SK-N-SH (cell line): ENCODE measurements around the gene PDLIM5. TPM values are rescaled to one million over a fixed set of nuclear protein-coding genes. Genes with fewer than 3 reads are reported as not detected.

ENCODE experiments used
- CTCF ChIA-PET: fragments of 300-600, 350-600 bp; formaldehyde crosslinking; extraction: SDS; loops from one replicate; lab custom pipeline; 2021; lab: Yijun Ruan, JAX
- POLR2A ChIA-PET: fragments of 350-600 bp; sonication (Branson Sonifier 250); formaldehyde crosslinking; extraction: SDS; loops from one replicate; lab custom pipeline; 2020; ENCODE audit warnings: antibody characterized with exemption, inconsistent platforms; lab: Yijun Ruan, JAX
- DNase-seq: peaks from one replicate; pipeline ENCODE4 v3.0.0; 2012
- H2AFZ ChIP-seq: fragments of 200-600 bp; sonication (generic); 2 replicates; pipeline ENCODE4 v1.8.1; 2016; ENCODE audit warnings: antibody characterized with exemption, mild to moderate bottlenecking, low read depth
- H3F3A ChIP-seq: fragments of 200-600 bp; sonication (generic); replicated peaks from 2 replicates; pipeline ENCODE3; 2016; ENCODE audit warnings: antibody characterized with exemption, mild to moderate bottlenecking; ENCODE audit not compliant: insufficient read depth
- H3K27ac ChIP-seq, 2 experiments: fragments of 200-500 bp in 1 of 2; fragments of 200-600 bp in 1 of 2; sonication (Bioruptor generic) in 1 of 2; sonication (generic), shearing (Covaris generic) in 1 of 2; 2 replicates each; pipeline versions ENCODE4 v1.5.1 to v1.6.1; 2014 to 2016; ENCODE audit warnings: low read depth in 2 of 2, inconsistent platforms in 1 of 2, low read length in 1 of 2, mild to moderate bottlenecking in 1 of 2, mixed read lengths in 1 of 2
- H3K27me3 ChIP-seq: fragments of 200-600 bp; sonication (generic), shearing (Covaris generic); 2 replicates; pipeline ENCODE4 v1.6.1; 2016; ENCODE audit warnings: mixed run types; ENCODE audit not compliant: insufficient read depth
- H3K36me3 ChIP-seq, 2 experiments: fragments of 200-500 bp in 1 of 2; fragments of 200-600 bp in 1 of 2; sonication (Bioruptor generic) in 1 of 2; sonication (generic) in 1 of 2; replicated peaks in 1 of 2; 2 replicates each; pipeline versions ENCODE3 to v1.5.1; 2014 to 2016; ENCODE audit warnings: low read length in 1 of 2, mild to moderate bottlenecking in 1 of 2; ENCODE audit not compliant: insufficient read depth in 2 of 2, control insufficient read depth in 1 of 2
- H3K4me1 ChIP-seq, 2 experiments: fragments of 200-500 bp in 1 of 2; fragments of 200-600 bp in 1 of 2; sonication (Bioruptor generic) in 1 of 2; sonication (generic), shearing (Covaris generic) in 1 of 2; 2 replicates each; pipeline versions ENCODE4 v1.5.1 to v1.6.1; 2014 to 2016; ENCODE audit warnings: low read depth in 1 of 2, low read length in 1 of 2, mixed run types in 1 of 2; ENCODE audit not compliant: insufficient read depth in 2 of 2, control insufficient read depth in 1 of 2
- H3K4me2 ChIP-seq: fragments of 200-600 bp; sonication (generic), shearing (Covaris generic); 2 replicates; pipeline ENCODE4 v1.6.1; 2017; ENCODE audit warnings: mixed run types
- H3K4me3 ChIP-seq, 2 experiments: fragments of 200-500 bp in 1 of 2; fragments of 200-600 bp in 1 of 2; sonication (Bioruptor generic) in 1 of 2; sonication (generic), shearing (Covaris generic) in 1 of 2; 2 replicates each; pipeline versions ENCODE4 v1.5.1 to v1.8.1; 2014 to 2016; ENCODE audit warnings: low read depth in 2 of 2, inconsistent platforms in 1 of 2, low read length in 1 of 2, mild to moderate bottlenecking in 1 of 2, mixed read lengths in 1 of 2, moderate library complexity in 1 of 2
- H3K79me2 ChIP-seq: fragments of 200-600 bp; sonication (generic); 2 replicates; pipeline ENCODE4 v1.8.1; 2017; ENCODE audit warnings: mild to moderate bottlenecking; ENCODE audit not compliant: insufficient read depth
- H3K9ac ChIP-seq: fragments of 200-600 bp; sonication (generic); 2 replicates; pipeline ENCODE4 v1.6.1; 2017; ENCODE audit warnings: mixed run types
- H3K9me2 ChIP-seq: fragments of 200-600 bp; sonication (generic); 2 replicates; pipeline ENCODE4 v1.6.1; 2017; ENCODE audit warnings: mixed run types
- H3K9me3 ChIP-seq: fragments of 200-600 bp; sonication (generic); 2 replicates; pipeline ENCODE4 v1.6.1; 2017; ENCODE audit warnings: mixed run types, mild to moderate bottlenecking, moderate library complexity
- H4K20me1 ChIP-seq: fragments of 200-600 bp; sonication (generic); 2 replicates; pipeline ENCODE4 v1.6.1; 2017; ENCODE audit warnings: mild to moderate bottlenecking, mixed run types; ENCODE audit not compliant: insufficient read depth
- EZH2phosphoT487 ChIP-seq: fragments of 200-600 bp; sonication (generic); IDR thresholded peaks from 2 replicates; pipeline ENCODE4 v1.6.1; 2017; ENCODE audit warnings: low read depth, mixed run types, mild to moderate bottlenecking, antibody characterized with exemption, moderate library complexity, borderline replicate concordance
- GABPA ChIP-seq: IDR thresholded peaks from 2 replicates; pipeline ENCODE4 v1.4.0; 2012; ENCODE audit warnings: low read depth, mild to moderate bottlenecking
- JUND ChIP-seq: IDR thresholded peaks from 2 replicates; pipeline ENCODE4 v1.4.0; 2012
- MEF2A ChIP-seq: IDR thresholded peaks from 2 replicates; pipeline ENCODE4 v1.4.0; 2012; ENCODE audit warnings: low read depth, borderline replicate concordance
- NFIC ChIP-seq: IDR thresholded peaks from 2 replicates; pipeline ENCODE4 v1.4.0; 2012; ENCODE audit warnings: borderline replicate concordance
- POLR2AphosphoS5 ChIP-seq: IDR thresholded peaks from 2 replicates; pipeline ENCODE4 v1.6.1; 2012; ENCODE audit warnings: low read depth, low read length
- RCOR1 ChIP-seq: fragments of 150-350 bp; IDR thresholded peaks from 2 replicates; pipeline ENCODE4 v1.6.1; 2017; ENCODE audit warnings: antibody characterized with exemption, low read length
- RFX5 ChIP-seq: IDR thresholded peaks from 2 replicates; pipeline ENCODE4 v1.6.1; 2012; ENCODE audit warnings: mild to moderate bottlenecking, improper control_type of control experiment, low read length
- TCF12 ChIP-seq: IDR thresholded peaks from 2 replicates; pipeline ENCODE4 v1.4.0; 2012
- TEAD4 ChIP-seq: IDR thresholded peaks from 2 replicates; pipeline ENCODE4 v1.4.0; 2012; ENCODE audit warnings: mild to moderate bottlenecking, borderline replicate concordance; ENCODE audit not compliant: insufficient read depth
- YY1 ChIP-seq: IDR thresholded peaks from 2 replicates; pipeline ENCODE4 v1.4.0; 2012; ENCODE audit warnings: low read depth, mild to moderate bottlenecking
- WGBS: methylation state at CpG from one replicate; pipeline ENCODE4 v1.1.6; 2017; ENCODE audit warnings: low lambda C conversion rate; 5-methylcytosine and 5-hydroxymethylcytosine counted together
- polyA plus RNA-seq, 3 experiments: library from polyadenylated mRNA; depleted of rRNA; stranded (reverse); fragments of >200 nt; gene quantifications; 2 replicates each; pipeline ENCODE4 v1.2.3, GENCODE V29; 2012
- TF ChIP-seq, protein P1 (sequence below): IDR thresholded peaks from 2 replicates; pipeline ENCODE4; 2012
- TF ChIP-seq, protein P2 (sequence below): IDR thresholded peaks from 2 replicates; pipeline ENCODE4 v1.4.0; 2012; ENCODE audit warnings: low read depth
- TF ChIP-seq, protein P3 (sequence below): IDR thresholded peaks from 2 replicates; pipeline ENCODE4 v1.4.0; 2012; ENCODE audit warnings: low read depth, borderline replicate concordance

Gene PDLIM5
- polyA plus RNA-seq, 1 of the 3 experiments (the other 2 are of a cell fraction): 36.7 TPM

DNA sequence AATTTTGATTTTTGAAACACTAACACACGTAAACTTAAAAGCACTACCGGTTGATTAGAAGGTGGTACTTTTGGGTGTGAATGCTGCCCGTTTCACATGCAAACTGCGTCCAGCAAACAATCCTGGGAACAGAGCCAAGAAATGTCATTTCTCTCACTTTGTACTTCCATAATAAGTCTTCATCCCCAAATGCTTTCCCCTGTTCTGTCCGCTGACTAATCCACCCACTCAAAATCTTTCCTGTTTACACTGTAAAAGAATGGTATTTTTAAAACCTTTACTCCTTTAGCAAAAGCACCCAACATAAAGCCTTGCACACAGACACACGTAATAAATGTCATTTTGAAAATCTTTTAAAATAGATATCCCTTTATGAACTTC lies 39.1 kb upstream of the PDLIM5 start:
- Histone ChIP-seq H3K9ac (no peak overlapping the region), H3K79me2 (no peaks in the 10 kb centered on the region), H3K4me1 (peaks cover 0 to 50% of the 10 kb centered on the region in 2 experiments; a peak in 3 of 4 replicates), H3K9me3 (no peaks in the 10 kb centered on the region)
- 33% methylated on average over 6 of the region's 6 CpGs for WGBS
- no peak for TF ChIP-seq YY1
- TF ChIP-seq EZH2phosphoT487: no peak
- TF ChIP-seq, protein P1, sequence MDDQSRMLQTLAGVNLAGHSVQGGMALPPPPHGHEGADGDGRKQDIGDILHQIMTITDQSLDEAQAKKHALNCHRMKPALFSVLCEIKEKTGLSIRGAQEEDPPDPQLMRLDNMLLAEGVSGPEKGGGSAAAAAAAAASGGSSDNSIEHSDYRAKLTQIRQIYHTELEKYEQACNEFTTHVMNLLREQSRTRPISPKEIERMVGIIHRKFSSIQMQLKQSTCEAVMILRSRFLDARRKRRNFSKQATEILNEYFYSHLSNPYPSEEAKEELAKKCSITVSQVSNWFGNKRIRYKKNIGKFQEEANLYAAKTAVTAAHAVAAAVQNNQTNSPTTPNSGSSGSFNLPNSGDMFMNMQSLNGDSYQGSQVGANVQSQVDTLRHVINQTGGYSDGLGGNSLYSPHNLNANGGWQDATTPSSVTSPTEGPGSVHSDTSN: 0 out of 2 replicates have a peak, but pooled peaks have one; percentile 29
- TF ChIP-seq JUND: peak; percentile 12; the same call in 1 of the 2 replicates
- TF ChIP-seq NFIC: peak; percentile 83
- TF ChIP-seq TCF12: 0 out of 2 replicates have a peak, but pooled peaks have one; percentile 12
- TF ChIP-seq RFX5: no peak
- no peak for TF ChIP-seq TEAD4
- no peak for TF ChIP-seq POLR2AphosphoS5
- TF ChIP-seq GABPA: no peak
- TF ChIP-seq, protein P2, sequence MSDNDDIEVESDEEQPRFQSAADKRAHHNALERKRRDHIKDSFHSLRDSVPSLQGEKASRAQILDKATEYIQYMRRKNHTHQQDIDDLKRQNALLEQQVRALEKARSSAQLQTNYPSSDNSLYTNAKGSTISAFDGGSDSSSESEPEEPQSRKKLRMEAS: no peak
- TF ChIP-seq, protein P3, sequence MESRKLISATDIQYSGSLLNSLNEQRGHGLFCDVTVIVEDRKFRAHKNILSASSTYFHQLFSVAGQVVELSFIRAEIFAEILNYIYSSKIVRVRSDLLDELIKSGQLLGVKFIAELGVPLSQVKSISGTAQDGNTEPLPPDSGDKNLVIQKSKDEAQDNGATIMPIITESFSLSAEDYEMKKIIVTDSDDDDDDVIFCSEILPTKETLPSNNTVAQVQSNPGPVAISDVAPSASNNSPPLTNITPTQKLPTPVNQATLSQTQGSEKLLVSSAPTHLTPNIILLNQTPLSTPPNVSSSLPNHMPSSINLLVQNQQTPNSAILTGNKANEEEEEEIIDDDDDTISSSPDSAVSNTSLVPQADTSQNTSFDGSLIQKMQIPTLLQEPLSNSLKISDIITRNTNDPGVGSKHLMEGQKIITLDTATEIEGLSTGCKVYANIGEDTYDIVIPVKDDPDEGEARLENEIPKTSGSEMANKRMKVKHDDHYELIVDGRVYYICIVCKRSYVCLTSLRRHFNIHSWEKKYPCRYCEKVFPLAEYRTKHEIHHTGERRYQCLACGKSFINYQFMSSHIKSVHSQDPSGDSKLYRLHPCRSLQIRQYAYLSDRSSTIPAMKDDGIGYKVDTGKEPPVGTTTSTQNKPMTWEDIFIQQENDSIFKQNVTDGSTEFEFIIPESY: no peak
- no peak for TF ChIP-seq MEF2A
- TF ChIP-seq, all 33 proteins: peak for 4
- Histone ChIP-seq H3K9me2 (no peaks in the 10 kb centered on the region), H3K27ac (peak overlapping the region in 1 of 2 experiments; percentile 50; a peak in 2 of 4 replicates), H3K36me3 (no peaks in the 10 kb centered on the region), H3K4me2 (peak overlapping the region; percentile 6), H3K27me3 (no peaks in the 10 kb centered on the region), H3F3A (peaks cover 18% of the 10 kb centered on the region), H2AFZ (peak overlapping the region; percentile 59; the same call in 1 of the 2 replicates), H3K4me3 (no peak overlapping the region), H4K20me1 (no peaks in the 10 kb centered on the region)
- ChIA-PET CTCF (no interaction called here), POLR2A (no interaction called here)
- no peak for DNase-seq

DNA sequence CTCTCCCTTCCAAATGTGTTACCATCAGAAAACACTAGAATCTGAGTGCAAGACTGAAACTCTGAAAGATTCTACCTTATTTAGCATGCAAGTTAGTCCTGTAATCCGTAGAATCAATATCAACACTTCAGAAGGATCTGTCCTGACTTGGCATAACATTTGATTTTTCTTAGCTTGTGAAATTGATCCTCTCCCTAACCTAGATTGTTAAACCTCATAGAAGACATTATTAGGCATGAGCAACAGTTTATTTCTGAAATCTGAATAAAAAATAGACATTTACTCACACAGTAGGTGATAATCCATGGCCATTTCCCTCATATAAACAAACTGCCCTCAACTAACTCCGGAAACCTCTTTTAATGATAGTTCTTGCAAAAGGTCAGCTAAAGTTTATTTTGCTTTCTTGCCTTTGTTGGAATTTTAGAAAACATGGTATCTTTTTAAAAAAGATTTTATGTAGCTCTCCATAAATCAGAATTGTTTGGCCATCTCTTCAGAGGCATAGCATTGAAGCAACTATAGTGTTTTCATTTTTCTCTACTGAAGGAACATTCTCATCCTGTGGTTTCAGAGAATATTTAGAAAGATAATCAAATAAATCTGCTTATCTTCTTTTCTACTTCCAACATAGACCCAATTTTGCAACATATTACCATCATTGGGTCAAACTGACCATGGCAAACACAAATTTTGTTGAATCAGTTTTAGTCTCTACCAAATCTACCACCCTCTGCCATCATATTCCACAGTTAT lies 38.5 kb upstream of the PDLIM5 start:
- CTCF ChIA-PET: interaction anchor here (1.3 kb wide), 1 partner anchor 182 kb away, joined by 3 read pairs; no protein-coding TSS in a partner anchor
- Histone ChIP-seq H2AFZ (peak overlapping the region; percentile 59; the same call in 1 of the 2 replicates), H3K4me1 (peaks cover 0 to 45% of the 10 kb centered on the region in 2 experiments; a peak in 3 of 4 replicates), H3K9ac (no peak overlapping the region), H3K4me3 (no peak overlapping the region), H3K27ac (peak overlapping the region in 1 of 2 experiments; percentile 50; a peak in 2 of 4 replicates), H3K4me2 (peak overlapping the region; percentile 6; the same call in 1 of the 2 replicates), H3K27me3 (no peaks in the 10 kb centered on the region), H3K9me3 (no peaks in the 10 kb centered on the region), H3K79me2 (no peaks in the 10 kb centered on the region), H4K20me1 (no peaks in the 10 kb centered on the region), H3K36me3 (no peaks in the 10 kb centered on the region), H3F3A (peaks cover 18% of the 10 kb centered on the region), H3K9me2 (no peaks in the 10 kb centered on the region)
- POLR2A ChIA-PET: no interaction called here
- 85% methylated on average over 2 of the region's 2 CpGs for WGBS
- no peak for TF ChIP-seq NFIC
- no peak for TF ChIP-seq TCF12
- no peak for TF ChIP-seq YY1
- TF ChIP-seq, protein P3: no peak
- TF ChIP-seq RCOR1: no peak
- DNase-seq: no peak
